Skeletal muscle satellite cell (primary cell): Measurements from ENCODE around the gene GTF2F2.

Experiments
- H3K27me3 ChIP-seq: 2 replicates; pipeline ENCODE4 v1.7.0; 2013; ENCODE audit warnings: low read length; ENCODE audit not compliant: control insufficient read depth, insufficient read depth
- H3K36me3 ChIP-seq: 2 replicates; pipeline ENCODE4 v1.7.0; 2013; ENCODE audit warnings: mild to moderate bottlenecking, control low read depth, low read length; ENCODE audit not compliant: insufficient read depth
- H3K4me1 ChIP-seq: 2 replicates; pipeline ENCODE4 v1.7.0; 2013; ENCODE audit warnings: low read length; ENCODE audit not compliant: control insufficient read depth, insufficient read depth
- H3K4me2 ChIP-seq: 2 replicates; pipeline ENCODE4 v1.7.0; 2013; ENCODE audit warnings: mild to moderate bottlenecking, low read length
- H3K4me3 ChIP-seq: 2 replicates; pipeline ENCODE4 v1.7.0; 2013; ENCODE audit warnings: low read length
- H3K9ac ChIP-seq: 2 replicates; pipeline ENCODE4 v1.7.0; 2013; ENCODE audit warnings: mild to moderate bottlenecking, low read depth, low read length, moderate library complexity
- H3K9me3 ChIP-seq: replicated peaks from 2 replicates; pipeline ENCODE4 v1.7.0; 2013; ENCODE audit warnings: mild to moderate bottlenecking, control low read depth, low read length

The GTF2F2 gene

GRCh38 chr13:45162194-45162593 lies 41.9 kb downstream of the GTF2F2 start:
- H3K4me3 ChIP-seq, result no peak overlapping the region
- peaks cover 24% of the 10 kb centered on the region for H3K36me3 ChIP-seq
- peak overlapping the region; percentile 55 for H3K9ac ChIP-seq
- H3K27me3 ChIP-seq, result no peaks in the 10 kb centered on the region
- H3K4me2 ChIP-seq, result peak overlapping the region; percentile 35
- no peaks in the 10 kb centered on the region for H3K9me3 ChIP-seq
- H3K4me1 ChIP-seq, result peaks cover 19% of the 10 kb centered on the region

- Histone ChIP-seq H3K9ac (peak overlapping the region; percentile 55), H3K36me3 (peaks cover 24% of the 10 kb centered on the region), H3K9me3 (no peaks in the 10 kb centered on the region)
These were observed 42.5 kb downstream of the GTF2F2 start for GRCh38 chr13:45162821-45163220.

GRCh38 chr13:45166858-45167257 lies 46.5 kb downstream of the GTF2F2 start:
- no peak overlapping the region for H3K4me3 ChIP-seq
- no peak overlapping the region for H3K9ac ChIP-seq
- H3K4me2 ChIP-seq, result no peak overlapping the region
- H3K36me3 ChIP-seq, result peaks cover 15% of the 10 kb centered on the region
- no peaks in the 10 kb centered on the region for H3K9me3 ChIP-seq
- H3K27me3 ChIP-seq, result no peaks in the 10 kb centered on the region
- peaks cover 24% of the 10 kb centered on the region for H3K4me1 ChIP-seq

More at GRCh38 chr13:45162821-45163220, 42.5 kb downstream of the GTF2F2 start:
- peak overlapping the region; percentile 45 for H3K4me2 ChIP-seq
- H3K4me3 ChIP-seq, result no peak overlapping the region
- H3K27me3 ChIP-seq, result no peaks in the 10 kb centered on the region
- peaks cover 19% of the 10 kb centered on the region for H3K4me1 ChIP-seq

GRCh38 chr13:45167611-45168554 lies 47.6 kb downstream of the GTF2F2 start:
- H3K4me1 ChIP-seq, result peaks cover 15% of the 10 kb centered on the region
- no peaks in the 10 kb centered on the region for H3K9me3 ChIP-seq
- H3K36me3 ChIP-seq, result peaks cover 15% of the 10 kb centered on the region
- no peaks in the 10 kb centered on the region for H3K27me3 ChIP-seq
- H3K4me2 ChIP-seq, result no peak overlapping the region
- no peak overlapping the region for H3K9ac ChIP-seq
- no peak overlapping the region for H3K4me3 ChIP-seq

- peaks cover 15% of the 10 kb centered on the region for H3K36me3 ChIP-seq
- peaks cover 10% of the 10 kb centered on the region for H3K4me1 ChIP-seq
- H3K4me2 ChIP-seq, result no peak overlapping the region
- H3K9ac ChIP-seq, result no peak overlapping the region
- H3K4me3 ChIP-seq, result no peak overlapping the region
- H3K27me3 ChIP-seq, result no peaks in the 10 kb centered on the region
- no peaks in the 10 kb centered on the region for H3K9me3 ChIP-seq
These were observed 48.2 kb downstream of the GTF2F2 start for GRCh38 chr13:45168555-45168930.

- H3K27me3 ChIP-seq, result no peaks in the 10 kb centered on the region
- no peak overlapping the region for H3K4me2 ChIP-seq
- peaks cover 23% of the 10 kb centered on the region for H3K4me1 ChIP-seq
- no peak overlapping the region for H3K4me3 ChIP-seq
- H3K36me3 ChIP-seq, result peaks cover 7% of the 10 kb centered on the region
- H3K9me3 ChIP-seq, result no peaks in the 10 kb centered on the region
- H3K9ac ChIP-seq, result no peak overlapping the region
These were observed 54.2 kb downstream of the GTF2F2 start for GRCh38 chr13:45174478-45174877.

- peaks cover 46% of the 10 kb centered on the region for H3K4me1 ChIP-seq
- peaks cover 5% of the 10 kb centered on the region for H3K36me3 ChIP-seq
- H3K4me3 ChIP-seq, result peak overlapping the region; percentile 32
- H3K4me2 ChIP-seq, result peak overlapping the region; percentile 63
- H3K27me3 ChIP-seq, result no peaks in the 10 kb centered on the region
- no peaks in the 10 kb centered on the region for H3K9me3 ChIP-seq
- peak overlapping the region; percentile 56 for H3K9ac ChIP-seq
These were observed 58.2 kb downstream of the GTF2F2 start for GRCh38 chr13:45178349-45179162.

GRCh38 chr13:45179428-45179827 lies 59.1 kb downstream of the GTF2F2 start:
- Histone ChIP-seq H3K27me3 (no peaks in the 10 kb centered on the region), H3K9ac (peak overlapping the region; percentile 17), H3K36me3 (peaks cover 7% of the 10 kb centered on the region), H3K4me2 (peak overlapping the region; percentile 63), H3K4me3 (peak overlapping the region; percentile 32), H3K4me1 (peaks cover 46% of the 10 kb centered on the region), H3K9me3 (no peaks in the 10 kb centered on the region)

- H3K27me3 ChIP-seq, result no peaks in the 10 kb centered on the region
- H3K9me3 ChIP-seq, result no peaks in the 10 kb centered on the region
- peaks cover 46% of the 10 kb centered on the region for H3K4me1 ChIP-seq
- no peak overlapping the region for H3K9ac ChIP-seq
- no peak overlapping the region for H3K4me2 ChIP-seq
- H3K4me3 ChIP-seq, result no peak overlapping the region
- peaks cover 7% of the 10 kb centered on the region for H3K36me3 ChIP-seq
These were observed 60.0 kb downstream of the GTF2F2 start for GRCh38 chr13:45180303-45180702.

- no peaks in the 10 kb centered on the region for H3K27me3 ChIP-seq
- H3K9me3 ChIP-seq, result no peaks in the 10 kb centered on the region
- peaks cover 7% of the 10 kb centered on the region for H3K36me3 ChIP-seq
- no peak overlapping the region for H3K4me3 ChIP-seq
- H3K4me1 ChIP-seq, result peaks cover 46% of the 10 kb centered on the region
- peak overlapping the region; percentile 8 for H3K4me2 ChIP-seq
- no peak overlapping the region for H3K9ac ChIP-seq
These were observed 60.6 kb downstream of the GTF2F2 start for GRCh38 chr13:45180713-45181601.

GRCh38 chr13:45184693-45185092 lies 64.4 kb downstream of the GTF2F2 start:
- Histone ChIP-seq H3K27me3 (no peaks in the 10 kb centered on the region), H3K9me3 (no peaks in the 10 kb centered on the region), H3K4me2 (no peak overlapping the region), H3K36me3 (peaks cover 10% of the 10 kb centered on the region), H3K9ac (no peak overlapping the region), H3K4me1 (peaks cover 32% of the 10 kb centered on the region), H3K4me3 (no peak overlapping the region)
